HG02870 (cell line): ENCODE data around the gene ROR1.
A peak's percentile ranks its signal among the peaks of the same experiment; 100 is the strongest.

Experiments used
- ATAC-seq: cut with Tn5 transposase; IDR thresholded peaks from one replicate; pipeline ENCODE4 v1.9.1; 2021; ENCODE audit warnings: mild to moderate bottlenecking, moderate library complexity; ENCODE audit not compliant: unreplicated experiment

ROR1 gene

GRCh38 chr1:64163431-64163830 lies 389.6 kb downstream of the ROR1 start:
- no peak for ATAC-seq

- ATAC-seq: no peak
These were observed 390.2 kb downstream of the ROR1 start for GRCh38 chr1:64163970-64164369.

- ATAC-seq: no peak
These were observed 392.8 kb downstream of the ROR1 start for GRCh38 chr1:64166629-64167028.

GRCh38 chr1:64167176-64167575 lies 393.4 kb downstream of the ROR1 start:
- no peak for ATAC-seq

- ATAC-seq: no peak
These were observed 397.4 kb downstream of the ROR1 start for GRCh38 chr1:64171246-64171645.

GRCh38 chr1:64171797-64172281 lies 398.0 kb downstream of the ROR1 start:
- peak; percentile 86 for ATAC-seq

GRCh38 chr1:64172458-64172983 lies 398.7 kb downstream of the ROR1 start:
- ATAC-seq: peak; percentile 50

GRCh38 chr1:64173336-64173940 lies 399.6 kb downstream of the ROR1 start:
- ATAC-seq: no peak

- ATAC-seq: no peak
These were observed 401.8 kb downstream of the ROR1 start for GRCh38 chr1:64175639-64176038.

- ATAC-seq: no peak
These were observed 402.8 kb downstream of the ROR1 start for GRCh38 chr1:64176659-64177058.

GRCh38 chr1:64179588-64179987 lies 405.8 kb downstream of the ROR1 start:
- ATAC-seq: no peak

GRCh38 chr1:64182207-64182606 lies 408.4 kb downstream of the ROR1 start:
- ATAC-seq: no peak

GRCh38 chr1:64183395-64184002 lies 409.7 kb downstream of the ROR1 start:
- ATAC-seq: no peak

GRCh38 chr1:64184003-64184440 lies 410.2 kb downstream of the ROR1 start:
- no peak for ATAC-seq

GRCh38 chr1:64186138-64186897 lies 412.5 kb downstream of the ROR1 start:
- no peak for ATAC-seq

GRCh38 chr1:64186898-64187280 lies 413.1 kb downstream of the ROR1 start:
- ATAC-seq: no peak

- ATAC-seq: no peak
These were observed 413.8 kb downstream of the ROR1 start for GRCh38 chr1:64187646-64188045.

GRCh38 chr1:64192290-64192689 lies 418.5 kb downstream of the ROR1 start:
- no peak for ATAC-seq

GRCh38 chr1:64194168-64195080 lies 420.6 kb downstream of the ROR1 start:
- ATAC-seq: no peak

- ATAC-seq: no peak
These were observed 421.2 kb downstream of the ROR1 start for GRCh38 chr1:64195081-64195395.
